Lower leg skin (tissue), 4 donors: ENCODE measurements around the gene IRF6. TPM values are rescaled to one million over a fixed set of nuclear protein-coding genes. Genes with fewer than 3 reads are reported as not detected.

Experiments
- DNase-seq, 2 donors: peaks; one replicate each; pipeline ENCODE4 v3.0.0-alpha.2; 2019; ENCODE audit warnings: low spot score in 2 of 2
- H3K4me3 ChIP-seq: fragments of 200-600 bp; sonication (generic); 2 replicates; pipeline ENCODE4 v1.5.1; 2017; ENCODE audit warnings: mild to moderate bottlenecking, low read depth; ENCODE audit not compliant: poor library complexity, severe bottlenecking
- POLR2A ChIP-seq, 2 donors: fragments of 450-650 bp; IDR thresholded peaks; one replicate each; pipeline ENCODE4 v1.6.1; 2016 to 2017; ENCODE audit warnings: antibody characterized with exemption in 2 of 2, mild to moderate bottlenecking in 1 of 2, moderate library complexity in 1 of 2
- WGBS, 2 donors: methylation state at CpG; one replicate each; pipeline ENCODE4 v1.1.5; 2018; 5-methylcytosine and 5-hydroxymethylcytosine counted together
- intact Hi-C: fragments of 100-400 bp; cut with DNase I; formaldehyde crosslinking; loops from one replicate; pipeline ENCODE4 v1.15.0; 2023; ENCODE audit warnings: low total_unique reads
- total RNA-seq, 4 donors: library from RNA; depleted of rRNA; stranded (reverse); fragments of >200 nt; gene quantifications; one replicate each; pipeline ENCODE4 v1.1.0, GENCODE V29; 2016
- TF ChIP-seq, protein P1 (sequence below), 3 donors: fragments of 450-650 bp; IDR thresholded peaks; one replicate each; pipeline ENCODE4 v1.5.1; 2016; ENCODE audit warnings: antibody characterized with exemption in 3 of 3, mild to moderate bottlenecking in 3 of 3, moderate library complexity in 2 of 3

IRF6 gene
- total RNA-seq, 4 donors from 2014 or later, result 166 to 198 (median 176) TPM

DNA sequence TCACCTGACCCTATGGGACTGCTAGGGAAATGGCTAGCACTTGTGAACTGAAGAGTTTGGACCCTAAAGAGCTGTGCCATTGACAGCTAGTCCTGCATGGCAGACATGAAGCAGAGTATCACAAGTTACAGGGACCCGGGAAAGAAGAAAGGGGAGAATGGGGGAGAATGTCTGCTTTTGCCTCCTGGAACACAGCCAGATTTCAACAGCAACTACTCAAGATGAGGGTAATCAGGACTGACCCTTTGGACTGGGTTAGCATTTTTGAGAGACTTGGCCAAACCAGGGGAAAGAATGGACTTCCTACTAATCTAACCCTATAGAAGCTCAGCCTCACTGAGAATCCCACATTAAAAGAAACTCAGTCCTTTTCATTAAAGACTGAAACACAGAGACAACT is 13.1 kb upstream of the IRF6 start:
- WGBS, 2 donors, result 41 to 65% methylated on average over 1 of the region's 1 CpG
- intact Hi-C loops, result no loop called here
- no peak overlapping the region for H3K4me3 ChIP-seq
- TF ChIP-seq POLR2A (IDR thresholded peaks at IDR 0.05), result no peak
- TF ChIP-seq, protein P1, sequence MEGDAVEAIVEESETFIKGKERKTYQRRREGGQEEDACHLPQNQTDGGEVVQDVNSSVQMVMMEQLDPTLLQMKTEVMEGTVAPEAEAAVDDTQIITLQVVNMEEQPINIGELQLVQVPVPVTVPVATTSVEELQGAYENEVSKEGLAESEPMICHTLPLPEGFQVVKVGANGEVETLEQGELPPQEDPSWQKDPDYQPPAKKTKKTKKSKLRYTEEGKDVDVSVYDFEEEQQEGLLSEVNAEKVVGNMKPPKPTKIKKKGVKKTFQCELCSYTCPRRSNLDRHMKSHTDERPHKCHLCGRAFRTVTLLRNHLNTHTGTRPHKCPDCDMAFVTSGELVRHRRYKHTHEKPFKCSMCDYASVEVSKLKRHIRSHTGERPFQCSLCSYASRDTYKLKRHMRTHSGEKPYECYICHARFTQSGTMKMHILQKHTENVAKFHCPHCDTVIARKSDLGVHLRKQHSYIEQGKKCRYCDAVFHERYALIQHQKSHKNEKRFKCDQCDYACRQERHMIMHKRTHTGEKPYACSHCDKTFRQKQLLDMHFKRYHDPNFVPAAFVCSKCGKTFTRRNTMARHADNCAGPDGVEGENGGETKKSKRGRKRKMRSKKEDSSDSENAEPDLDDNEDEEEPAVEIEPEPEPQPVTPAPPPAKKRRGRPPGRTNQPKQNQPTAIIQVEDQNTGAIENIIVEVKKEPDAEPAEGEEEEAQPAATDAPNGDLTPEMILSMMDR (IDR thresholded peaks at IDR 0.05), result no peak
- DNase-seq, result no peak

DNA sequence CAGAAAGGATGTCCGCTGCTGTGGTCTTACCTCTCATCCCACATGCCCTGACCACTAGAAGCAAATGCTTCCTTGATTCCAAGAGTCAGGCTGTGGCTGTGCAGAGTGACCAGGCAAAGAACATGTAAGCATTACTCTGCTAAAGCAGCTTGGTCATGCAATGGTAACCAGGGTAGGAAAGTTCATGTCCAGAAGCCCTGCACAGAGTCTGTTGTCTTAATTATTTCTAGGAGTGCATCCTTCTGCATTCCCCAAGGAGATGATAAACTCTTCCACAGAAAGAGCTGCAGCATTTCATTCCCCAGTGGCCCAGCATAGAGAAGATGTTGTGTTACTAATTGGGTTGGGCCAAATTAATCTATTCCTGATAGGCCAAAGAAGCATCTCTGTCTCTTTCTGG is 11.7 kb upstream of the IRF6 start:
- TF ChIP-seq, protein P1 (IDR thresholded peaks at IDR 0.05), result no peak
- TF ChIP-seq POLR2A (IDR thresholded peaks at IDR 0.05), result no peak
- DNase-seq, result no peak
- intact Hi-C loops, result loop anchor here (1.0 kb wide), 1 partner anchor 30 kb away; no protein-coding TSS in a partner anchor
- H3K4me3 ChIP-seq, result no peak overlapping the region
- 90 to 95% methylated on average over 1 of the region's 1 CpG for WGBS, 2 donors

DNA sequence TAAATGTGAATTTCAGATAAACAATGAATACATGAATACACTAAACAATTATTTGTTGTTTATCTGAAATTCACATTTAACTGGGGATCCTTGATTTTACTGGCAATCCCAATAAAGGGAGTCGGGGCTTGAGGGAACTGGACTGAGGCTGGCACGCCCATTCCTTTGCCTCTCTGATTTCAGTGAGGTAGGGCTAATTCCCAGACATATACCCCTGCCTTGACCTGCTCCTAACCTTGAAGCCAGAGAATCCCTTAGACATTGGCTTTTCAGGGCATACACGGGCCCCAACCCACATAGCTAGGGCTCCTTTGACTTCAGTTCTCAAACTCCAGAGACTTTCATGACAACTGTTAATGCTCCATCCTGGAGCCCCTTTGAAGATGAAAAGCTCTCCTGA is 11.0 kb upstream of the IRF6 start:
- intact Hi-C loops, result no loop called here
- no peak overlapping the region for H3K4me3 ChIP-seq
- 60 to 63% methylated on average over 3 of the region's 3 CpGs for WGBS, 2 donors
- TF ChIP-seq, protein P1 (IDR thresholded peaks at IDR 0.05), result no peak
- no peak for TF ChIP-seq POLR2A (IDR thresholded peaks at IDR 0.05)
- no peak for DNase-seq

DNA sequence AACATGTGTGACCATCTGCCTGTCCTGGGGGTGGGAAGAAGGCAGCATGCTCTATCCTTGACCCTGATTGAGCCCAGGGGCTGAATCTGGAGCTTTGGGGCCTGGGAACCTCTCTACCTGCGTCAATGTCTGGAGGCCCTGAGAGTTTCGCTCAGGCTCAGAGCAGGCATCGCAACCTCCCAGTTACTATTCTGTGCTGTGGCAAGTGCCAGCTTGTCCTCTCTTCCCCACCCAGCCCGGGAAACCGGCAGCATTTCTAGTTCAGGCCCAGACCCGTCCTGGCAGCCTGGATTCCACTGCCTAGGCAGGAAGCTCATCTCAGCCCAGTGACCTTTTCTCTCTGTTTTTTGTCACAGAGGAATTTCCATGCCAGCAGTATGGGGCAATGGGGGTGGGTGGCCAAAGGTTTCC is 10.0 kb upstream of the IRF6 start:
- TF ChIP-seq, protein P1 (IDR thresholded peaks at IDR 0.05), result no peak
- TF ChIP-seq POLR2A (IDR thresholded peaks at IDR 0.05), result no peak
- peak; percentile 85 to 88 for DNase-seq
- WGBS, 2 donors, result 30 to 53% methylated on average over 6 of the region's 6 CpGs
- intact Hi-C loops, result no loop called here
- no peak overlapping the region for H3K4me3 ChIP-seq

DNA sequence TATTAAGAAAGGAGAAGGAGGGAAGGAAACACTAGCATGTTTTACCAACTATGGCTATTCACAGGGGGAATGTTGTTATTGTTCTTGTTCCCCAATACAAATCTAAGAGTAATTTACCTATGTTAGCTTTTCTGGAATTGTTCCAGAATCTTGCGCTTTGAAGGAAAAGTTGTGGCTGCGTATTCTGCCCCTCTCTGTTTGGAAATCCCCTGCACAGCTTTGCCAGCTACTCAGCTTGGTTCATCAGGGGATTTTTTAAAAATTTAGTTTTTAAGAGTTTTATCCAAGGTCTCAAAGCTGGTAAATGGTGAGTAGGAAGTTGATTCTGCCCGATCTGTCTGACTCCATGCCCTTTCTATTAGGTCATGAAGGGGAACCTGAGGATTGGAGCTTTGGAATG is 9.5 kb upstream of the IRF6 start:
- no peak overlapping the region for H3K4me3 ChIP-seq
- 39 to 40% methylated on average over 3 of the region's 3 CpGs for WGBS, 2 donors
- no peak for TF ChIP-seq POLR2A (IDR thresholded peaks at IDR 0.05)
- TF ChIP-seq, protein P1 (IDR thresholded peaks at IDR 0.05), result no peak
- DNase-seq, result no peak
- intact Hi-C loops, result no loop called here

DNA sequence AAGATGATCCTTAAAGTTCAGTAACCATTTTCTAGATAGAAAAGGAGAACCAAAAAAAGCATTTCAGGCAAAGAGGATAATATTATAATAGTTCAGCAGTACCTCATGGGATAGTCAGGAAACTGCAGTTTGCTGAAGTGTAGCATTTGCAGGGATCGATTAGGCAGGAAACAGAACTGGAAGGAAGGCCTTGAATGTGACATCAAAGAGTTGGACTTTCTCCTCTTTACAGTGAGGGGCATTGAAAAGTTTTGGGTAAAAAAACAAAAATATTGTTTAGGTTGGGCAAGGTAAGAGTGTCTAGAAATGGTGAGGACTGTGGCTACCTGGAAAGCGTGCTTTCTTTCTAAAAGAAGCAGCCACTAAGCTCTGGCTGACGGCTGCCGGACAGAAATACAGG is 8.0 kb upstream of the IRF6 start:
- H3K4me3 ChIP-seq, result no peak overlapping the region
- 82 to 87% methylated on average over 4 of the region's 4 CpGs for WGBS, 2 donors
- DNase-seq, result no peak
- intact Hi-C loops, result no loop called here
- TF ChIP-seq POLR2A (IDR thresholded peaks at IDR 0.05), result no peak
- TF ChIP-seq, protein P1 (IDR thresholded peaks at IDR 0.05), result no peak
